ENCODE measurements around the gene CCDC177. TPM values are rescaled to one million over a fixed set of nuclear protein-coding genes. Genes with fewer than 3 reads are reported as not detected.

The CCDC177 gene
- polyA plus RNA-seq, 1 experiment = not detected

GRCh38 chr14:69540654-69541335 lies 33.9 kb downstream of the CCDC177 start:
- no peak for DNase-seq (ENCODE audit: low read depth)
- ChIA-PET POLR2A (no interaction called here), CTCF (no interaction called here)
- Histone ChIP-seq H3K36me3 (ENCODE audit: control insufficient read depth, insufficient read depth, low read length) (no peaks in the 10 kb centered on the region), H3K4me3 (ENCODE audit: low read depth, low read length) (no peak overlapping the region), H3K27me3 (ENCODE audit: control insufficient read depth, insufficient read depth, low read length) (peaks cover 3% of the 10 kb centered on the region)
- no peak for TF ChIP-seq CTCF (IDR thresholded peaks at IDR 0.05; ENCODE audit: insufficient read depth, low read depth, low read length)

- Histone ChIP-seq H3K36me3 (ENCODE audit: control insufficient read depth, insufficient read depth, low read length) (no peaks in the 10 kb centered on the region), H3K27me3 (ENCODE audit: control insufficient read depth, insufficient read depth, low read length) (peaks cover 3% of the 10 kb centered on the region), H3K4me3 (ENCODE audit: low read depth, low read length) (no peak overlapping the region)
- DNase-seq (ENCODE audit: low read depth) = no peak
- no peak for TF ChIP-seq CTCF (IDR thresholded peaks at IDR 0.05; ENCODE audit: insufficient read depth, low read depth, low read length)
- CTCF ChIA-PET = interaction anchor here (0.7 to 1.0 kb wide), 3 partner anchors 9 to 95 kb away, joined by 3 to 4 read pairs (median 3); no protein-coding TSS in a partner anchor
- POLR2A ChIA-PET = interaction anchor here (0.6 kb wide), 1 partner anchor 34 kb away, joined by 3 read pairs; no protein-coding TSS in a partner anchor
Observed at GRCh38 chr14:69539631-69540410, 34.9 kb downstream of the CCDC177 start.

DNA sequence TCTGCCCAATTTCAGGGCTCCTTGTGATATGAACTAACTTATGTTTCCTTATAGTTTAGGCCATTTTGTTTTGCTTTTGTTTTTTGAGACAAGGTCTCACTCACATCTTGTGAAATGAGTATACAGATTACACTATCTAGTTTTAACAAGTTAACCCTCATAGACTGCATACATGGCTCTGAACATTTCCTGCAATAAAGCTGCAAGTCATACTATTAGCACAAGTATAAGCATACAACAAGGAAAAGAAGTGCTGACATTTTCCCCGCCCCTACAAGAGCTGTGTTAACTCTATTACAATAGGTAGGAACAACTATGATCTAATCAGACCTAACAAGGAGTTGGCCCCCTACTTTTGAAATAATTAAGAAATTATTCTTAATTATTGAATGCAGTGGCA lies 35.9 kb downstream of the CCDC177 start:
- H3K36me3 ChIP-seq (ENCODE audit: control insufficient read depth, insufficient read depth, low read length) = no peaks in the 10 kb centered on the region
- ChIA-PET CTCF (interaction anchor here (0.7 to 4.2 kb wide), 3 partner anchors 9 to 94 kb away, joined by 3 to 64 read pairs (median 3); partner anchors contain the start of gene CCDC177), POLR2A (no interaction called here)
- DNase-seq (ENCODE audit: low read depth) = no peak
- TF ChIP-seq CTCF (IDR thresholded peaks at IDR 0.05; ENCODE audit: insufficient read depth, low read depth, low read length) = no peak
- no peak overlapping the region for H3K4me3 ChIP-seq (ENCODE audit: low read depth, low read length)
- peaks cover 3% of the 10 kb centered on the region for H3K27me3 ChIP-seq (ENCODE audit: control insufficient read depth, insufficient read depth, low read length)

GRCh38 chr14:69537900-69538299 lies 36.8 kb downstream of the CCDC177 start:
- Histone ChIP-seq H3K4me3 (ENCODE audit: low read depth, low read length) (no peak overlapping the region), H3K27me3 (ENCODE audit: control insufficient read depth, insufficient read depth, low read length) (peaks cover 7% of the 10 kb centered on the region), H3K36me3 (ENCODE audit: control insufficient read depth, insufficient read depth, low read length) (no peaks in the 10 kb centered on the region)
- ChIA-PET POLR2A (no interaction called here), CTCF (interaction anchor here (1.4 to 4.2 kb wide), 3 partner anchors 10 to 47 kb away, joined by 5 to 64 read pairs (median 6); partner anchors contain the start of gene CCDC177)
- no peak for DNase-seq (ENCODE audit: low read depth)
- no peak for TF ChIP-seq CTCF (IDR thresholded peaks at IDR 0.05; ENCODE audit: insufficient read depth, low read depth, low read length)

GRCh38 chr14:69536971-69537370 lies 37.7 kb downstream of the CCDC177 start:
- ChIA-PET CTCF (interaction anchor here (0.5 to 4.2 kb wide), 4 partner anchors 11 to 52 kb away, joined by 4 to 64 read pairs (median 6); partner anchors contain the start of gene CCDC177), POLR2A (no interaction called here)
- H3K27me3 ChIP-seq (ENCODE audit: control insufficient read depth, insufficient read depth, low read length) = peaks cover 9% of the 10 kb centered on the region
- DNase-seq (ENCODE audit: low read depth) = no peak
- H3K36me3 ChIP-seq (ENCODE audit: control insufficient read depth, insufficient read depth, low read length) = no peaks in the 10 kb centered on the region
- TF ChIP-seq CTCF (IDR thresholded peaks at IDR 0.05; ENCODE audit: insufficient read depth, low read depth, low read length) = no peak
- H3K4me3 ChIP-seq (ENCODE audit: low read depth, low read length) = no peak overlapping the region
